DOHH2 (cell line): Measurements from ENCODE around the gene SMCO4.

Experiments
- H3F3A ChIP-seq: fragments of 200-600 bp; sonication (generic), shearing (Covaris generic); 2 replicates; pipeline ENCODE4 v1.6.0; 2016; ENCODE audit warnings: antibody characterized with exemption, mild to moderate bottlenecking; ENCODE audit not compliant: control insufficient read depth, insufficient read depth
- H3K27ac ChIP-seq: fragments of 200-600 bp; sonication (generic); 2 replicates; pipeline ENCODE4 v1.5.1; 2014; ENCODE audit warnings: low read depth, mild to moderate bottlenecking, low read length, moderate library complexity
- H3K27me3 ChIP-seq: fragments of 200-600 bp; sonication (generic); 2 replicates; pipeline ENCODE4 v1.6.1; 2014; ENCODE audit warnings: mild to moderate bottlenecking, low read length, mixed read lengths; ENCODE audit not compliant: control insufficient read depth
- H3K36me3 ChIP-seq: fragments of 200-600 bp; sonication (generic); 2 replicates; pipeline ENCODE4 v1.6.1; 2014; ENCODE audit warnings: mild to moderate bottlenecking, low read length, moderate library complexity, mixed read lengths; ENCODE audit not compliant: control insufficient read depth
- H3K4me1 ChIP-seq: fragments of 200-600 bp; sonication (generic); 2 replicates; pipeline ENCODE4 v1.6.1; 2014; ENCODE audit warnings: mild to moderate bottlenecking, low read length, mixed read lengths; ENCODE audit not compliant: control insufficient read depth
- H3K4me2 ChIP-seq: fragments of 200-600 bp; sonication (generic); 2 replicates; pipeline ENCODE4 v1.6.0; 2014; ENCODE audit warnings: mild to moderate bottlenecking, low read length, moderate library complexity
- H3K4me3 ChIP-seq: fragments of 200-600 bp; sonication (generic); 2 replicates; pipeline ENCODE4 v1.5.1; 2014; ENCODE audit warnings: mild to moderate bottlenecking, low read length, mixed read lengths
- H3K79me2 ChIP-seq: fragments of 200-600 bp; sonication (generic); 2 replicates; pipeline ENCODE4 v1.6.1; 2014; ENCODE audit warnings: mild to moderate bottlenecking, low read length, mixed read lengths; ENCODE audit not compliant: control insufficient read depth
- H3K9me2 ChIP-seq: fragments of 200-600 bp; sonication (generic); replicated peaks from 2 replicates; pipeline ENCODE4 v1.6.1; 2014; ENCODE audit warnings: mild to moderate bottlenecking, low read length, mixed read lengths; ENCODE audit not compliant: control insufficient read depth
- H3K9me3 ChIP-seq: fragments of 200-600 bp; sonication (generic); 2 replicates; pipeline ENCODE4 v1.6.1; 2014; ENCODE audit warnings: antibody characterized with exemption, low read length, mixed read lengths; ENCODE audit not compliant: control insufficient read depth, insufficient read depth
- H4K20me1 ChIP-seq: fragments of 200-600 bp; sonication (generic); 2 replicates; pipeline ENCODE4 v1.6.0; 2014; ENCODE audit warnings: low read depth, mild to moderate bottlenecking, antibody characterized with exemption, low read length, moderate library complexity; ENCODE audit not compliant: control insufficient read depth, insufficient read depth
- CTCF ChIP-seq: fragments of 200-600 bp; sonication (generic); IDR thresholded peaks from one replicate; pipeline ENCODE4 v1.5.1; 2014; ENCODE audit warnings: antibody characterized with exemption, mild to moderate bottlenecking, low read depth, low read length; ENCODE audit not compliant: poor library complexity, severe bottlenecking
- EZH2phosphoT487 ChIP-seq: fragments of 200-600 bp; sonication (generic); IDR thresholded peaks from 2 replicates; pipeline ENCODE4 v1.6.1; 2017; ENCODE audit warnings: borderline replicate concordance, mild to moderate bottlenecking, antibody characterized with exemption, low read length, moderate library complexity, mixed read lengths

The SMCO4 gene

GRCh38 chr11:93480256-93480655, 62.9 kb downstream of the SMCO4 start:
- no peaks in the 10 kb centered on the region for H3K27me3 ChIP-seq
- no peaks in the 10 kb centered on the region for H3K36me3 ChIP-seq
- no peak overlapping the region for H3K4me2 ChIP-seq
- no peak overlapping the region for H3K27ac ChIP-seq
- no peaks in the 10 kb centered on the region for H3K9me3 ChIP-seq
- no peaks in the 10 kb centered on the region for H3K9me2 ChIP-seq
- H4K20me1 ChIP-seq: no peaks in the 10 kb centered on the region
- TF ChIP-seq CTCF: no peak
- no peaks in the 10 kb centered on the region for H3F3A ChIP-seq
- H3K79me2 ChIP-seq: no peaks in the 10 kb centered on the region
- H3K4me3 ChIP-seq: no peak overlapping the region
- H3K4me1 ChIP-seq: no peaks in the 10 kb centered on the region

- no peaks in the 10 kb centered on the region for H3K79me2 ChIP-seq
- no peak overlapping the region for H3K4me2 ChIP-seq
- no peak overlapping the region for H3K27ac ChIP-seq
- TF ChIP-seq EZH2phosphoT487 (no peak), CTCF (no peak)
- H3K9me3 ChIP-seq: no peaks in the 10 kb centered on the region
- no peak overlapping the region for H3K4me3 ChIP-seq
- no peaks in the 10 kb centered on the region for H3K36me3 ChIP-seq
- H3F3A ChIP-seq: no peaks in the 10 kb centered on the region
- H3K4me1 ChIP-seq: no peaks in the 10 kb centered on the region
- H3K27me3 ChIP-seq: no peaks in the 10 kb centered on the region
- H4K20me1 ChIP-seq: no peaks in the 10 kb centered on the region
- H3K9me2 ChIP-seq: no peaks in the 10 kb centered on the region
Observed at GRCh38 chr11:93478841-93479240, 64.3 kb downstream of the SMCO4 start.

GRCh38 chr11:93477684-93478234, 65.4 kb downstream of the SMCO4 start:
- Histone ChIP-seq H3K36me3 (no peaks in the 10 kb centered on the region), H3K27ac (no peak overlapping the region)

More at GRCh38 chr11:93477684-93478234, 65.4 kb downstream of the SMCO4 start:
- H3K79me2 ChIP-seq: no peaks in the 10 kb centered on the region
- no peaks in the 10 kb centered on the region for H3F3A ChIP-seq
- H3K27me3 ChIP-seq: no peaks in the 10 kb centered on the region
- H3K4me3 ChIP-seq: no peak overlapping the region
- no peaks in the 10 kb centered on the region; the same call in 1 of the 2 replicates for H3K9me2 ChIP-seq
- no peak overlapping the region for H3K4me2 ChIP-seq
- no peaks in the 10 kb centered on the region for H4K20me1 ChIP-seq
- H3K4me1 ChIP-seq: no peaks in the 10 kb centered on the region
- TF ChIP-seq CTCF (no peak), EZH2phosphoT487 (no peak)
- H3K9me3 ChIP-seq: no peaks in the 10 kb centered on the region
